ENCODE measurements around the gene PLEKHA1. TPM values are rescaled to one million over a fixed set of nuclear protein-coding genes. Genes with fewer than 3 reads are reported as not detected.

Gene PLEKHA1
- total and polyA plus RNA-seq, 8 donors, result 9.0 to 61.8 (median 19.6) TPM

DNA sequence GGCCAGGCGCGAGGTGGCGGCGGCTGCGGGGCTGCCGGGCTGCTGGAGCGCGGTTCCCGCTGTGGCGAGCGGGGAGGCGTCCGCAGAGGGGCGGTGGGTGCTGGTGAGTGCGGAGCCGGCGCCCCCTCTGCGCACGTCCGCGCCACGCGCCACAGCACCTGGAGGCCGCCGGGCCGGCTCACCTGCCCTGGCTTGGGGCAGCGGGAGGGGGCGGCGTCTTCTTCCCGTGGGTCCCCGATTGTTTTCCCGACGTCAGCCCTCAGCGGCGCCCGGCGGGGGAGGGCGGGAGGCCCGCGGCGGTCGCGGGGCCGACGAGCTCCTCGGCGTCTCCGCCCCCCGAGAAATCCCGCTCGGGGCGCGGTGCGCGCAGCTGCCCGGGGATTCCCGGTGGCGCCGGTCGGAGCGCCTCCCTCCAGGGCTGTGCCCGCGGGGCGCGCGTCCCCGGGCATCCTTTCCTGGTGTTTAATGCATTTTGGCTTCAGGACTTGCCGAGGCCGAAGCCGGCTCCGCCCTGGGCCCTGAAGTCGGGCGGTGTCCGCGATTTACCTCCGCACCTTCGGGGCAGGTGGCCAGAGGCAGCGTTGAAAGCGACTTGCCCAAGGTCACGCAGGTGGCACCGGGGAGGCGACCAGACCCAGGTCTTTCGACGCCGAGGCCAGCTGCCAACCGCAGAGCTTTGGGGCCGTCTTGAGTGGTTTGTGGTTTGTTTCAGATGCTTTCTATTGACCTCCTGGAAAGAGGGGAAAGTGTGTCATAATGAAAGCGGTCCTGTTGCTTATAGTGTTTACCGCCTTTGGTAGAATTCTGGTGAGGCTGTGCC is 561 bp downstream of the PLEKHA1 start:
- DNase-seq, result peak; percentile 67 to 89
- 0 to 2% (median 1%) methylated on average over 4 to 89 of the region's 89 CpGs for WGBS, 5 donors
- intact Hi-C loops (cut with DNase I; ENCODE audit: low total_unique reads), result no loop called here
- H3K27me3 ChIP-seq, result peaks cover 0 to 3% (median 0%) of the 10 kb centered on the region in 3 donors
- H3K9me3 ChIP-seq, result no peaks in the 10 kb centered on the region
- peak in 1 of 3 donors; percentile 10 for TF ChIP-seq POLR2AphosphoS5 (IDR thresholded peaks at IDR 0.05)
- TF ChIP-seq POLR2A (IDR thresholded peaks at IDR 0.05), result no peak
- TF ChIP-seq, protein P1, sequence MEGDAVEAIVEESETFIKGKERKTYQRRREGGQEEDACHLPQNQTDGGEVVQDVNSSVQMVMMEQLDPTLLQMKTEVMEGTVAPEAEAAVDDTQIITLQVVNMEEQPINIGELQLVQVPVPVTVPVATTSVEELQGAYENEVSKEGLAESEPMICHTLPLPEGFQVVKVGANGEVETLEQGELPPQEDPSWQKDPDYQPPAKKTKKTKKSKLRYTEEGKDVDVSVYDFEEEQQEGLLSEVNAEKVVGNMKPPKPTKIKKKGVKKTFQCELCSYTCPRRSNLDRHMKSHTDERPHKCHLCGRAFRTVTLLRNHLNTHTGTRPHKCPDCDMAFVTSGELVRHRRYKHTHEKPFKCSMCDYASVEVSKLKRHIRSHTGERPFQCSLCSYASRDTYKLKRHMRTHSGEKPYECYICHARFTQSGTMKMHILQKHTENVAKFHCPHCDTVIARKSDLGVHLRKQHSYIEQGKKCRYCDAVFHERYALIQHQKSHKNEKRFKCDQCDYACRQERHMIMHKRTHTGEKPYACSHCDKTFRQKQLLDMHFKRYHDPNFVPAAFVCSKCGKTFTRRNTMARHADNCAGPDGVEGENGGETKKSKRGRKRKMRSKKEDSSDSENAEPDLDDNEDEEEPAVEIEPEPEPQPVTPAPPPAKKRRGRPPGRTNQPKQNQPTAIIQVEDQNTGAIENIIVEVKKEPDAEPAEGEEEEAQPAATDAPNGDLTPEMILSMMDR (IDR thresholded peaks at IDR 0.05), result no peak
- H3K4me3 ChIP-seq, result peak overlapping the region; percentile 74 to 95 (median 87)
- H3K36me3 ChIP-seq, result no peaks in the 10 kb centered on the region
- peaks cover 0 to 57% (median 24%) of the 10 kb centered on the region in 4 donors for H3K4me1 ChIP-seq
- peak overlapping the region; percentile 96 to 100 (median 98) for H3K27ac ChIP-seq

DNA sequence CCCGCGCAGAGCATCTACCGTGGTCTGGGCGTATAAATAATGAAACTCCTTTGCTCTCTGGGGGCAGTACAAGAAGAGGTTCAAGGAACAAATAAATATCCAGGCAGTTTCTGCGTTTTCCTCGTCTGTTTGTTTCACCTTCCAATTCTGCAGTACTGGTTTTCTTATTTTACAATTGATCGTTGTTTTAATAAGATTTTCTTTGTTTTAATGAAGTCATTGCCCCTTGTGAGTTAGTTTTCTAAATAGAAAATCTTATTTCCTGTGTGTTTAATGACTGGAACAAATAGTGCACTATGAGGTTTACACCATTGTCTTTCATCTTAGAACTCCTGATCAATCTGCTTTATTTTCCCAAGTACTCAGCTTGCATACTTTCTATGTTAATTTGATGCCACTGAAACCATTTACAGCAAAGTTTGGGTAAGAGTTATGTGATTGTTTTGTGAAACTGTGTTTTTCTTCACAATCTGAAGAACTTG is 1.2 kb downstream of the PLEKHA1 start:
- Histone ChIP-seq H3K27me3 (peaks cover 0 to 3% (median 0%) of the 10 kb centered on the region in 3 donors), H3K27ac (peak overlapping the region; percentile 96 to 100 (median 98)), H3K9me3 (no peaks in the 10 kb centered on the region), H3K4me3 (peak overlapping the region; percentile 74 to 95 (median 87)), H3K36me3 (no peaks in the 10 kb centered on the region), H3K4me1 (peaks cover 0 to 57% (median 24%) of the 10 kb centered on the region in 4 donors)
- DNase-seq, result no peak
- intact Hi-C loops (cut with DNase I; ENCODE audit: low total_unique reads), result no loop called here
- TF ChIP-seq POLR2A (IDR thresholded peaks at IDR 0.05) (no peak), POLR2AphosphoS5 (IDR thresholded peaks at IDR 0.05) (no peak), EP300 (IDR thresholded peaks at IDR 0.05) (no peak)
- TF ChIP-seq, protein P1 (IDR thresholded peaks at IDR 0.05), result no peak
- WGBS, 5 donors, result 0 to 3% (median 2%) methylated on average over 7 of the region's 7 CpGs

DNA sequence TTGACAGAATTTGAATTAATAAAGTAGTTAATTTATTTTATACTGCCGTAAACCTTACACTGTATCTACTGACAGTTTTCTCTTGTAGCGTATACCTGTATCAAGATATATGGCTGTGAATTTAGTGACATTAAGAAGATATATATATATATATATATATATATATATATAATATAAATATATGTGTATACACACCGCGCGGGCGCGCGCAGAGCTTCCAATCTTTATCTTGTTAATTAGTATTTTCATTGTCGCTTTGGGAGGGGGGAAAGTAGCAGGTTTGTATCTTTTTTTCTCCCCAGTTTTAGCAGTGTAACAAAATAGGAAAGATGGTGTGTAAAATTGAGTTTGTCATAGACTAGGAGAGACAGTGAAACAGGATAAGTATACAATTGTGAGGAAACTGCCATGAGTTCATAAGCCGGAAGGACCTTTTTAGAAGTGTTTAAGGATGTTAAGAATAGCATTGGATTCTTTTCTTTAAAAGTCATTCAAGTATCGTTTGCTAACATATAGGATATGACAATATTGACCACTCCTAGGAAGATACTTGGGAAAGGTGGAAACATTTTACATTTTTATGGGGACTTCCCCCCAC is 2.0 kb downstream of the PLEKHA1 start:
- Histone ChIP-seq H3K36me3 (no peaks in the 10 kb centered on the region), H3K27me3 (peaks cover 0 to 2% (median 0%) of the 10 kb centered on the region in 3 donors), H3K4me1 (peaks cover 0 to 55% (median 24%) of the 10 kb centered on the region in 4 donors), H3K4me3 (peak overlapping the region in 1 of 4 donors; percentile 83), H3K9me3 (no peaks in the 10 kb centered on the region), H3K27ac (no peak overlapping the region)
- intact Hi-C loops (cut with DNase I; ENCODE audit: low total_unique reads), result no loop called here
- DNase-seq, result no peak
- WGBS, 5 donors, result 71 to 86% (median 83%) methylated on average over 11 of the region's 11 CpGs
- TF ChIP-seq EP300 (IDR thresholded peaks at IDR 0.05) (no peak), POLR2AphosphoS5 (IDR thresholded peaks at IDR 0.05) (no peak), POLR2A (IDR thresholded peaks at IDR 0.05) (no peak)
- TF ChIP-seq, protein P1 (IDR thresholded peaks at IDR 0.05), result no peak

DNA sequence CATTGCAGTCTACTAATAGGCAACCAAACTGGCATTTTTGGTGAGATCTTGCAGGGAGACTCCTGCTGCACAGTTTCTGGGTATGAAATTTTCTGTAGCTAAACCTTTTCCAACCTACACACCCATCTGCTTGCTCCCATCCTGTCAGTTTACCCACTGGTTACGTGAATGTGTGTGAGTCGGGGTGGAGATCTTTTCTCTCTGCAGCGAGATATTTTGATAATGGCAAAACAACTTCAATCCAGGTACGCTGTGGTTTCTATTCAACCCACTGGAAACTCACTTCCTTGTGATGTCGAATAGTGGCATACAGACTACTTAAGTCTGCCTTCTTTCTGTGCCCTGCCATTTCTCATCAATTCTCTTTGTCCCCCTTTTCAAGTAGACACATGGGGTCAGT is 4.5 kb downstream of the PLEKHA1 start:
- 92 to 99% (median 95%) methylated on average over 5 of the region's 5 CpGs for WGBS, 5 donors
- Histone ChIP-seq H3K27me3 (no peaks in the 10 kb centered on the region), H3K4me1 (peaks cover 0 to 31% (median 14%) of the 10 kb centered on the region in 4 donors), H3K9me3 (no peaks in the 10 kb centered on the region), H3K36me3 (no peaks in the 10 kb centered on the region), H3K27ac (no peak overlapping the region), H3K4me3 (no peak overlapping the region)
- intact Hi-C loops (cut with DNase I; ENCODE audit: low total_unique reads), result no loop called here
- no peak for TF ChIP-seq POLR2A (IDR thresholded peaks at IDR 0.05)
- TF ChIP-seq, protein P1 (IDR thresholded peaks at IDR 0.05), result no peak
- TF ChIP-seq EP300 (IDR thresholded peaks at IDR 0.05), result no peak
- no peak for TF ChIP-seq POLR2AphosphoS5 (IDR thresholded peaks at IDR 0.05)
- no peak for DNase-seq

Data from stomach (tissue), 9 donors.